ENCODE measurements around the gene ANAPC2.

Gene ANAPC2

DNA sequence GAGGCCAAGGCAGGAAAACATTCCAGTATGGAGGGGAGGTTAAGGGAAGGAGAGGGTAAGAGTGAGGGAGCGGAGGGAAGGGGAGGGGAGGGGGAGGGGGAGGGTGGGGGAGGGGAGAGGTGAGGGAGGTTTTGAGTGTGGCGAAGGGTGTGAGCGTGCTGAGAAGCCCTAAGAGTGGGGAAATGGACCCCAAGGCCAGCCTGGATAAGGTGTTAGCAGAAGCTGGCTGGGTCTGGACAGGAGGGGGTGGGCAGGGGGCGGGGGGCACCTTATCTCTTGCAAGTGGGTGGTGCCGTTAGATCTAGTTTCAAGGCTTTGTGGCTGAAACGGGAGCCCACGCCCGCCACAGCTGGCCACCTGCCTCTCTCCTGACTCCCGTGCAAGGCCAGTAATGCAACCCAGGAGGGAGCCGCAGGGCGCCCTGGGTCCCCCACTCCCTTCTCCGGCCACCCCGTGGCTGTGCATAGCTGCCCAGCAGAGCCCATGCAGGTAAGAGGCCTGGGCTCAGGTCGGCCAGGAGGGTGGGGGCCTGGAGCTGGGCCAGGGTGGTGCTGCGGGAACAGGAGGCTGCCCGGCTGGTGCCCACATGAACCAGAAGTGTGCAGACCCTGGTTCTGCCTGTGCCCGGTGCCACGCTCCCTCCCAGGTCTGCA, 39.6 kb upstream of the ANAPC2 start:
- DNase-seq (ENCODE audit: low read depth in 2 of 2): no peak

DNA sequence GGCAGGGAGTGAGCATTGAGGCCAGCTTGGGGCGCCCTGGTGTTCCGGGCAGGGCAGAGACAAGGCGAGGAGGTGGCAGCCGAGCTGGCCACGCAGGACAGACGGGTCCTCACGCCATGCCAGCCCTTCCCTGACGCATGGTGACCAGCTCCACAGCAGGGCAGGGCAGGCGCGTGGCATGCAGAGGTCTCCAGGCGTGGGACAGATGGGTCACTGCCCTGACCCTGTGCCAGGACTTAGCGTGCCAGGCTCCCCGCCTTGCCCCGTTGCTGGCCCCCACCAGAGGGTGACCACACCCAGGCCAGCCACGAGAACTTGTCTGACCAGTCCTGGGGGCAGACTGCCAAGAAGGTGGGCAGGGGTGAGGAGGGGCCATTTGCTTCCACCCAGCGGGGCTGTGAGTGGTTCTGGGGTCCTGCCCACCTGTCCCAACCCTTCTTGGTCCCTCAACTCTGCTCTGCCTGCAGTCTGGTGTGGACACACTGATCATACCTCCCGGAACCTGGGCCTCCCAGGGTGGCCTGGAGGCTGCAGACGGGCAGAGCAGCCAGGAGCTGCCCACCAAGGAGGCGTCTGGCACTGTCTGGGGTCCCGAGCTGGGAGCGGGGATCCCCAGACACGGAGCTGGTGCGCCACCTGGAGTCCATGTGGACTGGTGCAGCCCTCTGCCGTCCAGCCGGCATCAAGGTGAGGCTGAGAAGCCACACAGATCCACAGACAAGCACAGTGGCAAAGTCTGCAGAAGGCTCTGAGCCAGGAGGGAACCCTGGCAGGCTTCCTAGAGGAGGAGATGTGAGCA, 38.9 kb upstream of the ANAPC2 start, which contains the start of gene RNF224:
TSS of gene RNF224 (plus strand) at position 449 of the 799 bp plus-strand sequence. CDS start 834 bp downstream, outside the sequence.
- peak; percentile 73 to 74 for DNase-seq (ENCODE audit: low read depth in 2 of 2)

DNA sequence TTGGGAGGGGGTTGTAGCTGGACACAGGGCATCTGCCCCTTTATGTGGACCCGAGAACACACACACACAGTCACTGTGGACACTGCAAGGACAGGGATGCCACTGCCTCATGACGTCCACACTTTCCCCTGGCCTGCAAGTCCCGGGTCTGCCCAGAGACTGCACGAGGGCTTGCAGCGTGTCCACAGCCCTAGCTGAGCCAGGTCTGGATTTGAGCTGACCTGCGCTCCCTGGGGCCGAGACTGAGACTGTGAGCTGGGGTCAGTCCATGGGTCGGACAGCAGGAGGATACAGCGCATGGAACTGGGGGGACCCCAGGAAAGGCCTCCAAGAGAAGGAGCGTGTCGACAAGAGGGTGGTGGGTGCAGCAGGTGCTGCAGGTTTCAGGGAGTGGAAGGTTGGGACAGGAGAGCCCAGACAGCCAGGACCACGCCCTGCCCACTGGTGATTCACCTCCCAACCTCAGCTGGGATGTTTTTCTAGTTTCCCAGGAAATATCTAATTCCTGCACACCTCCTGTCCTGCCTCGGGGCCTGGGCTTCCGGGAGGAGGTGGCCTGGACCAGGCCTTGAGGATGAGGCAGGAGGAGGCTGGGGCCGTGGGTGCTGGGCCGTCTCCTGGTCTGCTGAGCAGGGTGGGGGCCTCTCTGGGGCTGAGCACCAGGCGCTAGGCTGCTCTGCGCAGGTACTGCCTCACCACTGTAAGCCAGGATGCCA, 38.1 kb upstream of the ANAPC2 start:
- no peak for DNase-seq (ENCODE audit: low read depth in 2 of 2)

DNA sequence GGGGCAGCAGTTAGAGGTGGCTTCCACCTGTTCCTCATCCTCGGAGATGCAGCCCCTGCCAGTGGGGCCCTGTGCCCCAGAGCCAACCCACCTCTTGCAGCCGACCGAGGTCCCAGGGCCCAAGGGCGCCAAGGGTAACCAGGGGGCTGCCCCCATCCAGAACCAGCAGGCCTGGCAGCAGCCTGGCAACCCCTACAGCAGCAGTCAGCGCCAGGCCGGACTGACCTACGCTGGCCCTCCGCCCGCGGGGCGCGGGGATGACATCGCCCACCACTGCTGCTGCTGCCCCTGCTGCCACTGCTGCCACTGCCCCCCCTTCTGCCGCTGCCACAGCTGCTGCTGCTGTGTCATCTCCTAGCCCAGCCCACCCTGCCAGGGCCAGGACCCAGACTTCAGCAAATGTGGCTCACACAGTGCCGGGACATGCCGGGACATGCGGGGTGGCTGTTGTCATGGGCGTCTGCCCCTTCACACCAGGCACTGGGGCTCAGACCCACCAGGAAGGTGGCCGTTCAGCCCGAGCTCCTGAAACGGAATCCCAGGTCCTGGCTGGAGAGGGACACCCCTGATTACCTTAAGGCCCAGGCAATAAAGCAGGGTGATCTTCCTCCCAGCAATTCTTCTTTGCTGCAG, 37.5 kb upstream of the ANAPC2 start:
- DNase-seq (ENCODE audit: low read depth in 2 of 2): no peak

DNA sequence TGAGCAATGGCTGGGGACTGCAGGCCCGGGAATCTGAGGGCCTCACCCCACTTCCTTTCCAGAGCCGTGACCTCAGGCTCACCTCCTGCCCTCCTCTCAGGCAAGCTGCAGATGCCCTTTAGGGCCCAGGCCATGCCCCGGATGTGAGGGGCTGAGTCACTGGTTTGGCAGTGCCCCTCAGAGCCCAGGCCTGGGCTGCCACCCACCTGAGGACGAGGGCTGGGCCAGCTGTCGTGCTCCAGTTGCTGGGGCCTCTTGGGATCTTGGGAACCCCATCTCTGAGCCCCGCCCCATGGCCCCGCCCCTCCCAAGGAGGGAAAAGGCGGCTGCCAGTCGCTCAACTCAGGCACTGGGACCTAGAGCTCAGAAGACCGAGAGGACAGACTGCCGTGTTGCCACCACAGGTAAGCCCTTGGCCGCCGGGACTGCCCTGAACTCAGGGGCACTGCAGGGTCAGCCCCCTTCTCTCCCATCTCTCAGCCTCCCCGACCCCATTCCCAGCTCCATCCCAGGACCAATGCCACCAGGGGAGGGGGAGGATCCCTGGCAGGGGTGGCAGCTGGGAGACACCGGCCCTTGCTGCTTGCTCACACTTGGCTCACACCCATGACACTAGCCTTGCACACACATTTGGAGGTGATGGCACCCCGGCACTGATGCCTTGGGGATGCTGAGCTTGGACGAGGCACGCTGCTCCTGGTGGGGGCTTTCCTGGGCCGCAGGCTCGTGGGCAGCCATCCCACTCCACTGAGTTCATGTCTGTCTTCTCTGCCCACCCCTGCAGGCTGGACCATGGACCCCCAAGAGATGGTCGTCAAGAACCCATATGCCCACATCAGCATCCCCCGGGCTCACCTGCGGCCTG, 36.7 kb upstream of the ANAPC2 start, which contains the start of gene CYSRT1:
TSS of gene CYSRT1 (plus strand) at position 345 of the 865 bp plus-strand sequence. CDS start at position 793, 448 bp downstream.
- no peak for DNase-seq (ENCODE audit: low read depth in 2 of 2)

DNA sequence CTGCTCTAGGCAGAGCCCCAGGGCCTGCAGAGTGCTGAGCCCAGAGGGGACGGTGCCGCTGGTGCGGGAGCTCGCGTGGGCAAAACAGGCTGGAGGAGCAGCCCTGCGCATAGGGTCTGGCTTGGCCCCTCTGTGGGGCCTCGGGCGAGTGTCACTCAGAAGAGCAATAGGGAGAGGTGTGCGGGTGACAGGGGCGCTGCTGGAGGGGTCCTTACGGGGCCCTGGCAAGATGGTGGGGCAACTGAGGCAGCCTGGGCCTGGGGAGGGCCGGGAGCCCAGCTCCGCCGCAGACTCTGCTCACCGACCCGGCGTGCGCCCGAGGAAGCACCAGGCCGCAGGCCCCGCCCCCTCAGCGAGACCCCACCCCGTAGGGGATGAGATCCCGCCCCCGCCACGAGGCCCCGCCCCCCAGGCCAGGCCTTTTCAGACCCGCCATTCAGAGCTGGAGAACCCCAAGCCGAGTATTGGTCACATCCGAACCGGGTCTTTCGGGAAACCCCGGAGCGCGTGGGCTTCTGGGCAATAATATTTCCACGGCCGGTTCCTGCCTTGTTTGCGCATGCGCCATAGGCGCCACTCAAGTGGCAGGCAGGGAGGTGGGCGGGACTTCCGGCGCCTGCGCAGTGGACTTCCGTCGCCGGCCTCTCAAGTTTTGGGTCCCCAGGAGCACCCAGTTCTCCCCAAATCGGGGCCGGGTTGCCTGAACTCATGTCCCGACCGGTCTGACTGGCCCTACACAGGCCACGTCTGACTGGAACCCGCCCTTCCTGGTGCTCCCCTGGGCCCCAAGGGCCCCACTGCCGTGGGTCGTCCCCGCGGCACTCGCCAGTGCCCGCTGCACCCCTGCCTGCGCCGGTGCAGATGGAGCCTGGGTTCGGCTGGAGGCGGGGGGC, 35.0 kb upstream of the ANAPC2 start:
- peak; percentile 99 for DNase-seq (ENCODE audit: low read depth in 2 of 2)

DNA sequence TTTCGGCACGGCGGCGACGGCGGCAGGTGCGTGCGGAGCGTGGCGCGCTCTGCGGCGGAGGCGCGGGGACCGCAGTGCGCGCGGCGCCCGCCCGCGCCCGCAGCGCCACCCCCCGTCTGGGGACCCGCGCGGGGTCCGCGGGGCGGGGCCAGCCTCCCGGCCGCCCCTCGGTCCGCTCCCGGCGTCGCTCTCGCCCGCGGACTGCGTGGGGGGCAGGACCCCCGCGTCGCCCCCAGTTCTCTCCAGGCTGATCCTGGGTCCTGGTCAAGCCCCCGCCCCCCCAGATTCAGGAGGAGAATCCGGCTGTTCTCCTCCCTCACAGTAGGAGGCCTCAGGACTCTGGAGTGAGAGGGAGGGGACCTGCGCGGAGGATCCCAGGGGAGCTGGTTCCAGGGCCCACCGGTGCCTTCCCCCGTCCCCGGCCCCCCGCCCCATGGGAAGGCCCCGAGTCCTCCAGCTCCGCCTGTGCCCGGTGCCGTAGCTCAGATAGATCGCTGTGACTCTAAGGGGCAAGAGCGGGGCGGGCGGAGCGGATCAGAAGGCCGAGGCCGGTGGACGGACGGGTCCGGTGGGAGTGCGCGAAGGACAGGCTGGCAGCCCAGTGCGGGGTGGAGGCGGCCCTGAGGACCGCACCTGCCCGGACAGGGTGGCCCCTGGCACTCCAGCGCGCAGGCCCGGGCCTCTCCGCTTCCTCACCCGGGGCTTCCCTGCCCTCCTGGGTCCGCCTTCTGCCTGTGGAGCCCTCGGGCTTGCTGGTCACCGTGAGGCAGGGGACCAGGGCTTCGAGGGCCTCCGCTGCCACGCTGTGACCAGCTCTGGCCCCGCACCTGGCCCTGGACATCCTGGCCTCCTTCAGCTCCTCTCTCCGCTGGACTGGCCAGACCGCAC, 34.1 kb upstream of the ANAPC2 start, which contains the start of gene RNF208:
TSS of gene RNF208 (minus strand) at position 51 of the 888 bp plus-strand sequence. CDS start 1,028 bp downstream, outside the sequence.
- no peak for DNase-seq (ENCODE audit: low read depth in 2 of 2)

DNA sequence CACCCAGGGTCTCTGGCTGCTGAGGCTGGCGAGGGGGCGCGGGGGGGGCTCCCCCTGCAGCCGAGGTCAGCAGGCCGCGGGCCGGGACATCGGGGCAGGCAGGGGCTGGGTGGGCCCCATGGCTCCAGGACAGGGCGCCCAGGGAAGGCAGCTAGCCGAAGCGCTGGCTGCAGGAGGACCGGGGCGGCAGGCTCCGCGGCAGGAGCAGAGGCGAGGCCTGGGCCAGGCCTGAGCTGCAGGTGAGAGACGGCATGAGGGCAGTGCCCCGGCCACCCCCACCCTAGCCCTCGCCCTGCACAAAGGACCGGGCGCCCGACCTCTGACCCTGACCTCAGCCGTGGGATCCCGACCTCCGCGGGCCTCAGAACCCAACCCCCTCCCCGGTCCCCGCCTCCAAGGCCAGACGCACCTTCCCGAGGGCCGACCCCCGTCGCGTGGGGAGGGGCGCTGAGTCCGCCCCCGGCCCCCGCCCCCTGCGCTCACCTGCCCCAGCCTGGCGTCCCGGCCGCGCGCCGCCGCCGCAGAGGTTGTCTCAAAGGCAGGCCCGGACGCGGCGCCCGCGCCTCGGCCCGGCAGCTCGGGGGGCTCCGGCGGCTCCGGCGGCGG, 33.2 kb upstream of the ANAPC2 start:
- DNase-seq (ENCODE audit: low read depth in 2 of 2): no peak

DNA sequence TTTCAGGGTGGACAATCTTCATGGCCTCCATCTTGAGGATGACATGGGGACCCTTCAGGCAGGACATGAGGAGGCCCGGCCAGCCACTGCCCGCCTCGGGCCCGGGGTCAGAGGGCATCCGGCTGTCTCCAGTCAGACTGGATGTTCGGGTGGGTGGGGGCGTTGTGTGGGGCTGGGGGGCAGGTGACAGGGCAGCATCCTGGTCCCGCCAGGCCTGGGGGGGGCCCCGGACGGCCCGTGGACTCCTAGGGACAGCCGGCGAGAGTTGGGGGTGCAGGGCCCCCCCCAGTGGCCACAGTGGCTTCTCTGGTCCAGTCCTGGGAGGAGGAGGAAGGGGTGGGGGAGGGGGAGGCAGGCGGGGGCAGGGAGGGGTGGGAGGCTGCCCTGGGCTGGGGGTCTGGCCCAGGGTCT, 32.7 kb upstream of the ANAPC2 start:
- DNase-seq (ENCODE audit: low read depth in 2 of 2): no peak

DNA sequence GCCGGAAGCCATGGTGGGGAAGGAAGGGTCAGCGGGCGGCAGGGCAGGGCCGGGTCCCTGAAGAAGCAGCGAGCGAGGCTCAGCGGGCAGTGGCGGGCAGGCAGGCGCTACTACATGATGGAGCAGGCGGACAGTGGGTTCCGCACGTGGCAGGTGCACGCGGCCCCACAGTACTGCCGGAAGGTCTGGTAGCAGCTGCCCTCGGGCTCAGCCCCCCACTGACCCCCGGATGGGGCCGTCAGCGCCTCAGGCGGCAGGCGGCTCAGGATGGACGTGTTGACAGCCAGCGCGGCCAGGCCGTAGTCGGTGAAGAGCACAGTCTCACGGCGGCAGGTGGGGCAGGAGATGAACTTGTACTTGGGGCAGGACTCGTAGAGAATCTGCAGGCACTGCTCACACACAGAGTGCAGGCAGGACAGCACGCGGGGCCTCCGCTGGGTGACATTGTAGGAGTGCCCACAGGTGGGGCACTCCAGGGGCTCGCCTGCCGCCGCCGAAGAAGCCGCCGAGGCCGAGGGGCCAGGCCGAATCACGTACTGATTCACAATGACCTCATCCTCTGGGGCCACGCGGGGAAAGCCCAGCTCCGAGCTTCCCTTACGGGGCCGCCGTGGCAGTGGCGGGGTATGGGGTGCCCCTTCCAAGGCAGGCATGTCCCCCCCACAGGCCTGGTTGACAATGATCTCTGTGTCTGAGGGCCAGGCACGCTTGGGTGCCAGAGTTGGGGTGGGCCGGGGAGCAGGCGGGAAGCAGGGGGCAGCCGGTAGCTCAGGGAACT, 32.1 kb upstream of the ANAPC2 start:
- no peak for DNase-seq (ENCODE audit: low read depth in 2 of 2)

DNA sequence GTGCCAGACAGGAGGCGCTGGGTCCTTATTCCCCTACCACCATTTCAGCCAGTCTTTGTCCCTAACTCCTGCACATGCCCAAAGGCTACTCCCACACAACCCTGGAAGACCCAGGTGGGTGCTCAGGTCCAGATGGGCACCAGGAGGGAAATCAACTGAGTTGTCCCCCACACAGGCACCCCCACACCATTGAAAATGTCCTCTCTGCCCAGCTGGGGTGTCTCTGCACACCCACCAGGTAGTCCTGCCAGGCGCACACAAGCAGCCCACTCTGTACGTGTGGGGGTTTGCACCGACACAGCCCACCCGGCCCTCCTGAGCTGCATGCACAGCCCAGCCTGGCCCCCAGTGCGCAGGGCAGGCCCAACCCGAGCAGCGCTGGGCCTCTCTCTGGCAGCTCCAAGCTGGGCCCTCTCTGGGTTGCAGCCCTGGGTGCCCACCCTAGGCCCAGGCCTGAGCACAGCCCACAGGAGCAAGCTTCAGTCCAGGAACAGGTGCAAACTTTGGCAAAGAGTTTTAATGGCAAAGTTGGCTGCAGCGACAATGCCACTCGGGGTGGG, 31.5 kb upstream of the ANAPC2 start:
- DNase-seq (ENCODE audit: low read depth in 2 of 2): no peak

DNA sequence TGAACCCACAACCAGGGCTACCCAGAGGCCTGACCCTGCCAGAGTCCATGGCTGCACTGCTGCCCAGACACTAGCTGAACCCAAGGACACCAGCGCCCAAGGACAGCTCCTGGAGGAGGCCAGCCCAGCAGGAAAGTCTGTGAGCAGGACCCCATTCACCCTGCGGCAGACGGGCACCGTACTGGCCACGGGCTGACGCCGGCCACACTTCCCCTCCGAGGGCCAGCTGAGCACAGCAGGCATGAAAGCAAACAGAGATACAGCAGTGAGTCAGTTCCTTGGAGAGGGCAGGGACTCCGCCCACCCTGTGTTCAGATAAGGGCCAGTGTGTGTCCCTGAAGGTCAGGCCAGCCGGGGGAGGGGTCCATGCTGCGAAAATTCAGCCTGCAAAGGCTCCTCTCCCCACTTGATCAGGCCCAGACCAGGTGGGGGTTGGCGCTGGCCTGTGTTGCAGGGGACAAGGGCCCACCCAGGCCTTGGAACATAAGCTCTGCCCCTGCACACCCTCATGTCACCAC, 30.5 kb upstream of the ANAPC2 start:
- DNase-seq (ENCODE audit: low read depth in 2 of 2): no peak

DNA sequence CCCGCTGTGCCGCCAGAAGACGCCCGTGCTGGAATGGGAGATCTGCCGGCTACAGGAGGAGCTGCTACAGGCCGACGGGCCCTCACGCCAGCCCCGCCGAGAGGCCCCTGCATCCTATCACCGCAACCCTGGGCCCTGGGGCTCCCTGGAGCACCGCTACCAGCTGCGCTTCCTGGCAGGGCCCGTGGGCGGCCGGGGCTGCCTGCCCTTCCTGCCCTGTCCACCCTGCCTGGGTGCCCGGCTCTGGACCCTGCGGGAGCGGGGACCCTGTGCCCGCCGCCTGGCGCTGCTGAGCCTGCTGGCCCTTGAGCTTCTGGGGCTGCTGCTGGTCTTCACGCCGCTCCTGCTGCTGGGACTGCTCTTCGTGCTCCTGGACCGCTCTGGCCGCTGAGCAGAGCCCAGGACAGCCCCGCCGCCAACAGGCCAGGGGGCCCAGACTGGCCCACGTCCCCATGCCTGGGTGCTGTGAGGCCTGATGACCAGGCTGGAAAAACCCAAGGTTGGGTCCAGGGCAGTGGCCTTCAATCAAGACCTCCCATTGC, 29.9 kb upstream of the ANAPC2 start:
- no peak for DNase-seq (ENCODE audit: low read depth in 2 of 2)

DNA sequence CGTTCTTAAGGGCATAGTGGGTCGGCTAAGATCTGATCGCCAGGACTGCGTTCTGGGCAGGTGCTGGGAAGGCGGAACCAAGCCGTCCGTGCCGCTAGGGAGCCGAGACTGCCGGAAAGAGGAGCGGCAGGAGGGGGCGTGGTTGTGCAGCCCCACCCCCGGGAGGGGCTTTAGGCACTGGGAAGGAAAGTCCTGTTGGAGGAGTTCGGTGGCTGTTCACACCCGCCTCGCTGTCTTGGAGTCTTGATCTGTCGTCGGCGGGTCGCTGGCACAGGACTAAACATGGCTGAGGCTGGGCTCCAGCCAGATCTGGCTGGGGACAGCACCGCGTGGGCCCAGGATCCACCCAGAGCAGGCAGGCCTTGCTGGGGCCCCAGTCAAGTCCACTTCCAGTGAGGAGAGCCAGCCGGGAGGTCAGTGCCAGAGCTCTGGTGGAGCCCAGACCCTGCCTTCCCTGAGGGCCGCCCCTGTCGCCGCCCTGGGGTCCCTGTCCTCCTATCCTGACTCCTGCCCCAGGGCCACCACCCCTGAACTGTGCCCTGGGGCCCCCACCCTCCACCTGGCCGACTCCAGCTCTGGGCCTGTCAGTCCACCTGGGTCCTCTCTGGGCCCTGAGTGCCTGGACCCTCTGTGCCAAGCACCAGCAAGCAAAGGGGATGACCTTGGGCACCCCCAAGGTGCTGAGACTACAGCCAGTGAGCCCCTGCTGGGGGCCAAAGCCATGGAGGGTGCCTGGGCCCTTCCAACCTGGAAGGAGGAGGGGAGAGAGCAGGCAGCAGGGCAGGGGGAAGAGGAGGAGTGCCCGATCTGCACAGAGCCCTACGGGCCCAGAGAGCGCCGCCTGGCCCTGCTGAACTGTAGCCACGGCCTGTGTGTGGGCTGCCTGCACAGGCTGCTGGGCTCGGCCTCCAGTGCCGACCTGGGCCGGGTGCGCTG, 29.2 kb upstream of the ANAPC2 start:
- no peak for DNase-seq (ENCODE audit: low read depth in 2 of 2)

DNA sequence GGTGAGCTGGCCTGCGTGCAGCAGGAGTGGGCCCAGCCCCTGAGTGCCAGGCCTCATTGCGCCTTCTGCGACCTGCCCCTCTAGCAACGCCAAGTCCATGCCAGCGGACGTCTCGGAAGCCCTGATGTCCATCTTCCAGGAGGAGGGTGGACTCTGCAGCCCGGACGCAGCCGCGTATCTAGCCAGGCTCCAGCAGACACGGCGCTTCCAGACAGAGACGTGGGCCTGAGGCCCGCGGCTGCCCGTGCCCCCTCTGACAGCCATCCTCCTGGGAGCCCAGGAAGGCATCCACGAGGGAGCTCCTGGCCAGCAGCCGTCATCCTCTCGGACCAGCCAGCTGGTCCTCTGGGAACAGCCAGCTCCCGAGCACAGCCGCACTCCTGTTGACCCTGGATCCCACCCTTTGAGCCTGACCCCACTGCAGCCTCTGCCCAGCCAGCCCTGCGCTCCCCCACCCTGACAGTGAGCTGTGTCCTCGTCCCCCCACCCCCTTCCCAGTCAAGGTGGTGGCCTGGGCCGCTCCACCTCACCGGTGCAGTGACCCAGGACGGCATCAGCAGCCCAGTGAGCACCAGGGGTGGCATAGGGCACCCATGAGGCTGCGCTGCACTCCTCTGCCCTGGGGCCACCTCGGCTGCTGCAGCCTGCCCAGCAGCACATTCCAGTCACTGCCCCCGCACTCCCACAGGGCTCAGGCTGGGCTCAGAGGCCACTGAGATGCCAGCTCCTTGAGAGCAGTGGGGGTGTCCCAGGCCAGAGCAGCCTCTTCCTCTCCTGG, 28.0 kb upstream of the ANAPC2 start:
- DNase-seq (ENCODE audit: low read depth in 2 of 2): no peak
